Measurements from ENCODE around the gene MRAS. TPM values are rescaled to one million over a fixed set of nuclear protein-coding genes. Genes with fewer than 3 reads are reported as not detected.

The MRAS gene
- total and polyA plus RNA-seq, 2 of the 8 experiments (the other 6 are each of a cell fraction or from before 2014, with no cell fraction given), result 10.6 to 16.2 TPM

DNA sequence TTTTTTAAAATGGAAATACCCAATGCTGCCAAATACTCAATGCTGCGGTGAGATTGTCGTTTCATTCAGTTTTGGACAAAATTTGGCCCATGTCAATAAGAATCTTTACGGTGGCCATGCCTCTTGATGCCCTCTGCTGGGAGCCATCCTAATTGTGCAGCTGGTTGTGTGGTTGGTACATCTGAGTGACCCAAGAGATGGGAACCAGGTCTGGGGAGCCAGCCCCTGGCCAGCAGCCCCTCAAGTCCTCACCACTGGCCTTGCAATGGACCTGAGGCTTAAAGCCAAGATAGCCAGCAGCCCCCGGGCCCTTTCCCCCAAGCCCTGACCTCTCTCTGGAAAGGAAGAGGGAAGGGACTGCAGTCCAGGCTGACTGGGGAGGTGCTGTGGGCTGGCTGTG is 49.6 kb downstream of the MRAS start:
- no peaks in the 10 kb centered on the region for H3K9me3 ChIP-seq (ENCODE audit: insufficient read depth in 2 of 2, low read depth in 1 of 2, low read length in 1 of 2)
- H3K14ac ChIP-seq (ENCODE audit: insufficient read length), result no peak overlapping the region
- H3K56ac ChIP-seq (replicated peaks; ENCODE audit: insufficient read length, low read depth, low read length), result no peak overlapping the region
- no peak overlapping the region for H4K8ac ChIP-seq (ENCODE audit: extremely low read depth, insufficient read depth, low read length)
- no peaks in the 10 kb centered on the region for H3K23me2 ChIP-seq (ENCODE audit: low read depth, low read length)
- H4K91ac ChIP-seq (replicated peaks; ENCODE audit: insufficient read length, low read length), result no peak overlapping the region
- H2BK12ac ChIP-seq (ENCODE audit: low read depth, low read length), result no peak overlapping the region
- H3K36me3 ChIP-seq (ENCODE audit: control insufficient read depth in 2 of 4, insufficient read depth in 4 of 4, low read length in 3 of 4), result 0 out of 8 replicates have a peak, but pooled peaks cover 0 to 4% (median under 1%) of the 10 kb centered on the region in 4 experiments
- no peak overlapping the region for H3K18ac ChIP-seq (ENCODE audit: extremely low read depth, low read length)
- WGBS, 2 experiments (ENCODE audit: extremely low coverage in 1 of 2, insufficient coverage in 1 of 2, insufficient read length in 1 of 2, insufficient replicate concordance in 2 of 2, low coverage in 1 of 2, low lambda C conversion rate in 2 of 2, missing lambda C conversion rate in 1 of 2), result 90% methylated on average over 4 of the region's 4 CpGs; no CpG with 5 or more reads in 1 of the 2 experiments
- no peak overlapping the region for H2BK5ac ChIP-seq (ENCODE audit: low read depth, low read length)
- H3K79me1 ChIP-seq (ENCODE audit: low read depth, low read length), result no peaks in the 10 kb centered on the region; the same call in 1 of the 2 replicates
- TF ChIP-seq ASH2L (IDR thresholded peaks at IDR 0.05; ENCODE audit: low read length), result no peak
- no peak for TF ChIP-seq BACH1 (IDR thresholded peaks at IDR 0.05; ENCODE audit: low read length)
- no peak for TF ChIP-seq FOSL1 (IDR thresholded peaks at IDR 0.05; ENCODE audit: insufficient read depth, low read depth, low read length)
- TF ChIP-seq KDM5A (IDR thresholded peaks at IDR 0.05; ENCODE audit: low read length), result no peak
- TF ChIP-seq, protein P1, sequence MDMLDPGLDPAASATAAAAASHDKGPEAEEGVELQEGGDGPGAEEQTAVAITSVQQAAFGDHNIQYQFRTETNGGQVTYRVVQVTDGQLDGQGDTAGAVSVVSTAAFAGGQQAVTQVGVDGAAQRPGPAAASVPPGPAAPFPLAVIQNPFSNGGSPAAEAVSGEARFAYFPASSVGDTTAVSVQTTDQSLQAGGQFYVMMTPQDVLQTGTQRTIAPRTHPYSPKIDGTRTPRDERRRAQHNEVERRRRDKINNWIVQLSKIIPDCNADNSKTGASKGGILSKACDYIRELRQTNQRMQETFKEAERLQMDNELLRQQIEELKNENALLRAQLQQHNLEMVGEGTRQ (IDR thresholded peaks at IDR 0.05; ENCODE audit: low read length), result no peak
- TF ChIP-seq HDAC6 (IDR thresholded peaks at IDR 0.05; ENCODE audit: low read depth, low read length), result no peak
- TF ChIP-seq TCF12 (IDR thresholded peaks at IDR 0.05; ENCODE audit: low read depth, low read length), result no peak
- no peak for TF ChIP-seq CREB1 (IDR thresholded peaks at IDR 0.05)
- TF ChIP-seq POLR2AphosphoS5 (IDR thresholded peaks at IDR 0.05; ENCODE audit: low read depth, low read length), result no peak
- TF ChIP-seq EZH2 (IDR thresholded peaks at IDR 0.05; ENCODE audit: low read depth, low read length, severe bottlenecking), result no peak
- no peak for TF ChIP-seq GABPA (IDR thresholded peaks at IDR 0.05; ENCODE audit: borderline replicate concordance, insufficient read depth, low read length)
- no peak overlapping the region for H4K5ac ChIP-seq (ENCODE audit: insufficient read length, low read depth, low read length)
- H2BK20ac ChIP-seq (ENCODE audit: low read length), result no peak overlapping the region
- no peak overlapping the region for H3K27ac ChIP-seq (ENCODE audit: low read depth, low read length)
- no peak for DNase-seq (ENCODE audit: low read depth in 1 of 2, low spot score in 2 of 2)
- H3K23ac ChIP-seq (ENCODE audit: insufficient read length), result no peak overlapping the region
- no peaks in the 10 kb centered on the region for H3K79me2 ChIP-seq (ENCODE audit: control insufficient read depth in 1 of 2, insufficient read depth in 2 of 2, low read length in 2 of 2)
- no peak overlapping the region for H3K4me3 ChIP-seq (ENCODE audit: extremely low read depth in 1 of 4, insufficient read depth in 2 of 4, low read depth in 3 of 4, low read length in 4 of 4)
- H2AK5ac ChIP-seq (ENCODE audit: low read depth, low read length), result no peak overlapping the region
- ChIA-PET CTCF (ENCODE audit: partially characterized antibody) (interaction anchor here (1.5 to 6.6 kb wide), 6 partner anchors 10 to 67 kb away, joined by 4 to 25 read pairs (median 12); no protein-coding TSS in a partner anchor), POLR2A (ENCODE audit: partially characterized antibody) (interaction anchor here (1.0 to 3.3 kb wide), 2 partner anchors 10 to 13 kb away, joined by 3 to 13 read pairs; no protein-coding TSS in a partner anchor)
- H2BK15ac ChIP-seq (ENCODE audit: low read length), result no peak overlapping the region
- no peak overlapping the region for H2BK120ac ChIP-seq (replicated peaks; ENCODE audit: low read depth, low read length)
- no peak for FAIRE-seq
- H3K27me3 ChIP-seq (replicated peaks in 1 of 4; ENCODE audit: control insufficient read depth in 3 of 4, extremely low read depth in 1 of 4, insufficient read depth in 3 of 4, low read length in 3 of 4), result no peaks in the 10 kb centered on the region
- no peak overlapping the region for H3K9ac ChIP-seq (replicated peaks in 1 of 4; ENCODE audit: extremely low read depth in 1 of 4, low read depth in 3 of 4, low read length in 3 of 4)
- H3K4me1 ChIP-seq (replicated peaks in 1 of 4; ENCODE audit: control insufficient read depth in 3 of 4, insufficient read depth in 4 of 4, low read length in 3 of 4), result peaks cover 0 to 13% (median 7%) of the 10 kb centered on the region in 4 experiments; a peak in 6 of 7 replicates
- no peak overlapping the region for H3K4ac ChIP-seq (replicated peaks; ENCODE audit: insufficient read length, low read depth, low read length)
- H2AFZ ChIP-seq (ENCODE audit: low read length), result no peak overlapping the region
- no peak overlapping the region for H3K4me2 ChIP-seq (ENCODE audit: insufficient read depth in 1 of 2, low read depth in 2 of 2, low read length in 2 of 2)
- H4K20me1 ChIP-seq (replicated peaks in 1 of 2; ENCODE audit: control insufficient read depth in 1 of 2, insufficient read depth in 2 of 2, low read length in 2 of 2), result no peaks in the 10 kb centered on the region
